CD14-positive monocyte (primary cell): Measurements from ENCODE around the gene EGFL8. TPM values are rescaled to one million over a fixed set of nuclear protein-coding genes. Genes with fewer than 3 reads are reported as not detected.

Experiments
- DNase-seq, 3 donors: peaks; one replicate each; pipeline ENCODE4 v3.0.0-alpha.2; 2011 to 2022
- H2AFZ ChIP-seq: 2 replicates; pipeline ENCODE4 v1.6.0; 2012; ENCODE audit warnings: mild to moderate bottlenecking, low read depth, low read length, inconsistent platforms; ENCODE audit not compliant: insufficient read depth, poor library complexity, severe bottlenecking
- H3K27ac ChIP-seq, 2 donors: 1 replicate in 1 of 2; 2 replicates in 1 of 2; pipeline ENCODE4 v1.5.1; 2012 to 2013; ENCODE audit warnings: low read length in 2 of 2, control low read depth in 1 of 2, inconsistent platforms in 1 of 2, low read depth in 1 of 2, mild to moderate bottlenecking in 1 of 2
- H3K27me3 ChIP-seq, 2 donors: one replicate each; pipeline versions ENCODE4 v1.6.0 to v1.6.1; 2011 to 2013; ENCODE audit warnings: low read length in 2 of 2; ENCODE audit not compliant: control insufficient read depth in 2 of 2, insufficient read depth in 2 of 2
- H3K36me3 ChIP-seq, 2 donors: replicated peaks in 1 of 2; 1 replicate in 1 of 2; 2 replicates in 1 of 2; pipeline versions ENCODE4 v1.5.1 to v1.6.1; 2012 to 2013; ENCODE audit warnings: low read length in 2 of 2, control low read depth in 1 of 2, inconsistent platforms in 1 of 2, mild to moderate bottlenecking in 1 of 2; ENCODE audit not compliant: insufficient read depth in 2 of 2, control insufficient read depth in 1 of 2
- H3K4me1 ChIP-seq, 2 donors: 1 replicate in 1 of 2; 2 replicates in 1 of 2; pipeline versions ENCODE4 v1.5.1 to v1.6.1; 2012 to 2013; ENCODE audit warnings: low read length in 2 of 2, control low read depth in 1 of 2, inconsistent platforms in 1 of 2, mild to moderate bottlenecking in 1 of 2, moderate library complexity in 1 of 2; ENCODE audit not compliant: insufficient read depth in 2 of 2, control insufficient read depth in 1 of 2
- H3K4me2 ChIP-seq: replicated peaks from 2 replicates; pipeline ENCODE3; 2012; ENCODE audit warnings: low read length, moderate library complexity, mild to moderate bottlenecking; ENCODE audit not compliant: poor library complexity, severe bottlenecking; ENCODE audit errors: extremely low read depth
- H3K4me3 ChIP-seq, 3 experiments: fragments of 200-600 bp in 1 of 3; sonication (generic) in 1 of 3; replicated peaks in 1 of 3; 1 replicate in 2 of 3; 2 replicates in 1 of 3; pipeline ENCODE4 v1.5.1; 2011 to 2013; ENCODE audit warnings: low read length in 3 of 3, mild to moderate bottlenecking in 3 of 3, control low read depth in 2 of 3, low read depth in 2 of 3, inconsistent platforms in 1 of 3, moderate library complexity in 1 of 3
- H3K79me2 ChIP-seq: 2 replicates; pipeline ENCODE4 v1.6.0; 2012; ENCODE audit warnings: mild to moderate bottlenecking, control low read depth, inconsistent platforms, low read length, moderate library complexity; ENCODE audit not compliant: insufficient read depth
- H3K9ac ChIP-seq: 2 replicates; pipeline ENCODE4 v1.6.0; 2017; ENCODE audit warnings: low read length, mild to moderate bottlenecking; ENCODE audit not compliant: insufficient read depth, poor library complexity, severe bottlenecking
- H3K9me3 ChIP-seq, 2 donors: replicated peaks in 1 of 2; 1 replicate in 1 of 2; 2 replicates in 1 of 2; pipeline versions ENCODE4 v1.5.1 to v1.6.1; 2012 to 2013; ENCODE audit warnings: low read length in 2 of 2, control low read depth in 1 of 2; ENCODE audit not compliant: control insufficient read depth in 1 of 2, insufficient read depth in 1 of 2
- H4K20me1 ChIP-seq: 2 replicates; pipeline ENCODE4 v1.6.0; 2012; ENCODE audit warnings: mild to moderate bottlenecking, low read length, control low read depth, moderate library complexity; ENCODE audit not compliant: insufficient read depth
- H3K27ac Mint-ChIP-seq, 7 donors: one replicate each; pipeline ENCODE4 v1.8.0; 2020; ENCODE audit warnings: mild to moderate bottlenecking in 7 of 7, mixed read lengths in 7 of 7, moderate library complexity in 6 of 7, inconsistent platforms in 2 of 7
- H3K27me3 Mint-ChIP-seq, 3 donors: one replicate each; pipeline ENCODE4 v1.8.0; 2021 to 2022; ENCODE audit warnings: low read depth in 3 of 3, mild to moderate bottlenecking in 3 of 3, mixed read lengths in 3 of 3, moderate library complexity in 3 of 3, inconsistent platforms in 1 of 3
- H3K36me3 Mint-ChIP-seq, 2 donors: one replicate each; pipeline ENCODE4 v1.8.0; 2020; ENCODE audit warnings: mixed read lengths in 2 of 2, inconsistent platforms in 1 of 2, mild to moderate bottlenecking in 1 of 2
- H3K4me1 Mint-ChIP-seq: one replicate; pipeline ENCODE4 v1.8.0; 2020; ENCODE audit warnings: mild to moderate bottlenecking, mixed read lengths
- H3K4me3 Mint-ChIP-seq, 2 donors: one replicate each; pipeline ENCODE4 v1.8.0; 2020; ENCODE audit warnings: mild to moderate bottlenecking in 2 of 2, mixed read lengths in 2 of 2, moderate library complexity in 1 of 2
- H3K9me3 Mint-ChIP-seq, 7 donors: one replicate each; pipeline ENCODE4 v1.8.0; 2020 to 2022; ENCODE audit warnings: mixed read lengths in 7 of 7, mild to moderate bottlenecking in 6 of 7, moderate library complexity in 6 of 7, inconsistent platforms in 2 of 7
- WGBS: methylation state at CpG from one replicate; pipeline ENCODE4 v1.1.5; 2013; ENCODE audit warnings: missing lambda C conversion rate; ENCODE audit not compliant: insufficient coverage; 5-methylcytosine and 5-hydroxymethylcytosine counted together
- intact Hi-C, 2 donors: fragments of 100-400 bp; cut with micrococcal nuclease; formaldehyde crosslinking; loops; one replicate each; pipeline versions ENCODE4 v1.15.0 to v1.15.1; 2023
- polyA plus RNA-seq, 3 donors: library from polyadenylated mRNA; depleted of rRNA in 1 of 3; unstranded in 2 of 3; stranded (reverse) in 1 of 3; fragments of 300-500 nt in 2 of 3; fragments of >200 nt in 1 of 3; fragmentation: Illumina TruSeq in 2 of 3; gene quantifications; 1 replicate in 2 of 3; 2 replicates in 1 of 3; pipeline ENCODE4 v1.2.3, GENCODE V29; 2012 to 2021
- TF ChIP-seq, protein P1 (sequence below): fragments of 200-600 bp; IDR thresholded peaks from one replicate; pipeline ENCODE4 v1.8.0; 2022; ENCODE audit warnings: antibody characterized with exemption, mild to moderate bottlenecking

EGFL8 gene
- polyA plus RNA-seq, 3 donors: 0.22 to 1.8 TPM; not detected in 1

DNA sequence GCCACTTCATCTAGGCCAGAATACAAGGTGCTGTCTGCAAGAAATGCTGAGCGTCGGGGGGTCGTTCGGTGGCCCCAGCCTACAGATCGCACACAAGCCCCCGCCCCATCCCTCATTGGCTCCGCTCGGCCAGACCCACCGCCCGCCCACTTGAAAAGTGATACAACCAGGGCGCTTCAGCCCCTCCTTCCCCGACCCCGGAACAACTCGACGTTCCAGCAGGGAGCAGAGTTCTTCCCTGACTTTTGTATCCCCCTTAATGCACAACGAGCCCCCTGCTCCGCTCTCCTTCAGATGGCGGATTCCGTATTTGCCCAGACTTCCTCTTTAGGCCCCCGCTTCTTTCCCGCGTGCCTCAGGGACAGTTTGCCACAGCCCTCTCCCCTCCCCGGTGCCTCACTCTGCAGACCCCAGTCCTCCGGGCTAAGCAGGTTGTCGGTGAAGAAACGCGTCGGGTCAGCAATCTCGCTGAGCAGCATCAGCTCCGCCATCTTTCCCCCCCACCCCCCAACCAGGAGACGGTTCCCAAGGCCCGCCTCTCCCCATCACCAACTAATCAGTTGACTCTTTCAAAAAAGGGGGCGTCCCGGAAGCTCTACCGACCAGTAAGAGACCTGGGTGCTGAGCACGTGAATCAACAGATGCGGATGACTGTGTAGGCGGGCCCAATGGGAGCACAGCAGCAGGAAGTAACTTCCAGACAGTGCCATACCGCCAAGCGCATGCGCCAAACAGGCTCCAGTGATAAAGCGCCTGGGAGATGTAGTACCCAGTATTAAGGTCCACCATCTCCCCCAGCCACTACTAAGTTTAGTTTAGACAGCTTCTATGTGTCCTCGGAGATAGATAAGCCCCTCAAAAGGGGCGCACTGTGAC lies 36.4 kb upstream of the EGFL8 start, which contains the start of gene ATF6B:
ATF6B (minus strand) TSS at position 530 of the 876 bp plus-strand sequence; CDS start at position 491, 39 bp downstream.
- Histone ChIP-seq H3K9ac (peak within 1 kb of the TSS; percentile 94), H3K4me3 (peak within 1 kb of the TSS; percentile 89 to 100 (median 94)), H2AFZ (peak within 1 kb of the TSS; percentile 90), H4K20me1 (peaks cover 9% of the 10 kb centered on the region), H3K79me2 (peaks cover 51% of the 10 kb centered on the region), H3K36me3 (peaks cover 27 to 40% of the 10 kb centered on the region in 2 donors), H3K4me1 (peaks cover 34 to 46% of the 10 kb centered on the region in 2 donors), H3K9me3 (no peaks in the 10 kb centered on the region), H3K27ac (peak within 1 kb of the TSS; percentile 57 to 98), H3K27me3 (no peaks in the 10 kb centered on the region), H3K4me2 (peak within 1 kb of the TSS; percentile 88)
- intact Hi-C loops: no loop called here
- Mint-ChIP-seq H3K4me1 (peaks cover 39% of the 10 kb centered on the region), H3K9me3 (peaks cover 0 to 2% (median 0%) of the 10 kb centered on the region in 7 donors), H3K27ac (peak within 1 kb of the TSS; percentile 96 to 98 (median 97)), H3K36me3 (peaks cover 26 to 34% of the 10 kb centered on the region in 2 donors), H3K27me3 (peaks cover 0 to 2% (median 1%) of the 10 kb centered on the region in 3 donors), H3K4me3 (peak within 1 kb of the TSS; percentile 96 to 97)
- TF ChIP-seq, protein P1, sequence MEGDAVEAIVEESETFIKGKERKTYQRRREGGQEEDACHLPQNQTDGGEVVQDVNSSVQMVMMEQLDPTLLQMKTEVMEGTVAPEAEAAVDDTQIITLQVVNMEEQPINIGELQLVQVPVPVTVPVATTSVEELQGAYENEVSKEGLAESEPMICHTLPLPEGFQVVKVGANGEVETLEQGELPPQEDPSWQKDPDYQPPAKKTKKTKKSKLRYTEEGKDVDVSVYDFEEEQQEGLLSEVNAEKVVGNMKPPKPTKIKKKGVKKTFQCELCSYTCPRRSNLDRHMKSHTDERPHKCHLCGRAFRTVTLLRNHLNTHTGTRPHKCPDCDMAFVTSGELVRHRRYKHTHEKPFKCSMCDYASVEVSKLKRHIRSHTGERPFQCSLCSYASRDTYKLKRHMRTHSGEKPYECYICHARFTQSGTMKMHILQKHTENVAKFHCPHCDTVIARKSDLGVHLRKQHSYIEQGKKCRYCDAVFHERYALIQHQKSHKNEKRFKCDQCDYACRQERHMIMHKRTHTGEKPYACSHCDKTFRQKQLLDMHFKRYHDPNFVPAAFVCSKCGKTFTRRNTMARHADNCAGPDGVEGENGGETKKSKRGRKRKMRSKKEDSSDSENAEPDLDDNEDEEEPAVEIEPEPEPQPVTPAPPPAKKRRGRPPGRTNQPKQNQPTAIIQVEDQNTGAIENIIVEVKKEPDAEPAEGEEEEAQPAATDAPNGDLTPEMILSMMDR: no peak
- under 1% methylated on average over 42 of the region's 44 CpGs for WGBS
- peak; percentile 99 to 100 (median 100) for DNase-seq

DNA sequence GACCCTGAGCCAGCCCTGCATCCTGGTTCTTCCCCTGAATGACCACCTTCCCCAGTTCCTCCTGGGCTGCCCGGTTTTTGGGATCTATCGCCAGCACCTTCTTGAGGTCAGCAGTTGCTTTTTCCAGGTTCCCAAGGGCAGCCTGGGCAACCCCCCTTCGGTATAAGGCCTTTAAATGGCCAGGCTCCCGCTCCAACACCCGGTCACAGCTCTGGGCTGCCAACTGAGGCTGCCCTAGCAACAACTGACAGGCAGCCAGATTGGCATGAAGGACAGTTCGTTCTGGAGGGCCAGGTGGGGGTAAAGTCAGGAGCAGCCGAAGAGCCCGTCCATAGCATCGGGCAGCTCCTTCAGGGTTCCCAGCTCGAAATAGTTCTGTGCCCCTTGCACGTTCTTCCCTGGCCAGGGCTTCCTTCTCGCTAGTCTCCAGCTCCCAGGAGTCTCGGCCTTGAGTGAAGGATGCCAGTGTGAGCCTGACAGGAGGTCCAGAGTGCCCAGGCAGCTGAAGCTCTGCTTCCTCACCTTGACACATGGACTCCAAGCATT lies 35.6 kb upstream of the EGFL8 start:
- peak overlapping the region; percentile 88 for H3K4me2 ChIP-seq
- Mint-ChIP-seq H3K9me3 (peaks cover 0 to 2% (median 0%) of the 10 kb centered on the region in 7 donors), H3K4me3 (peak overlapping the region in 1 of 2 donors; percentile 21), H3K27me3 (peaks cover 2 to 5% (median 4%) of the 10 kb centered on the region in 3 donors), H3K27ac (peak overlapping the region; percentile 84 to 98 (median 96)), H3K4me1 (peaks cover 32% of the 10 kb centered on the region), H3K36me3 (peaks cover 23 to 29% of the 10 kb centered on the region in 2 donors)
- peak overlapping the region in 1 of 3 experiments; percentile 100 for H3K4me3 ChIP-seq
- no peaks in the 10 kb centered on the region for H3K27me3 ChIP-seq
- no peak overlapping the region for H3K9ac ChIP-seq
- TF ChIP-seq, protein P1: no peak
- peak overlapping the region; percentile 62 for H2AFZ ChIP-seq
- no peaks in the 10 kb centered on the region for H3K9me3 ChIP-seq
- peak overlapping the region; percentile 20 to 98 for H3K27ac ChIP-seq
- DNase-seq: no peak
- H3K4me1 ChIP-seq: peaks cover 30 to 38% of the 10 kb centered on the region in 2 donors
- H4K20me1 ChIP-seq: peaks cover 3% of the 10 kb centered on the region
- intact Hi-C loops: no loop called here
- 88% methylated on average over 13 of the region's 13 CpGs for WGBS
- H3K79me2 ChIP-seq: peaks cover 44% of the 10 kb centered on the region
- H3K36me3 ChIP-seq: peaks cover 24 to 31% of the 10 kb centered on the region in 2 donors
